ENCODE data around the gene SLCO3A1.

DNA sequence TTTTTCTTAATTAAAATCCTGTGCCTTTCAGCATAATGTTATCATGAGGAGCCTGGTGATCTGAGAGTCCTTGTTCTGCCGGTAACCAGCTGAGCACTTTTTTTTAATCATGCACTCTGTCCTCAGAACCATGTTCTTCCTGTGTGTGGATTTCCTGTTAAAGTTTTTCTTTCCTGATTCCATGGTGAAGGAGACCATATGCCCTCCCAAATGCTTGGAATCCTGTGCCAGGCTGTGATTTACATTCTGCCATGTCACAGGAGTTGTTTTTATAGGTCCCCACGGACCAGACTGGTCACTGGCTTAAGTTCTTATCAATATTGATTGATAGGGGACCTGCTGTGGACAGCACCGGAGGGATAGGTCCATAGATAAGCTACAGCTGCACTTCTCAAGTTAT lies 257.8 kb downstream of the SLCO3A1 start:
- TF ChIP-seq, protein P1, sequence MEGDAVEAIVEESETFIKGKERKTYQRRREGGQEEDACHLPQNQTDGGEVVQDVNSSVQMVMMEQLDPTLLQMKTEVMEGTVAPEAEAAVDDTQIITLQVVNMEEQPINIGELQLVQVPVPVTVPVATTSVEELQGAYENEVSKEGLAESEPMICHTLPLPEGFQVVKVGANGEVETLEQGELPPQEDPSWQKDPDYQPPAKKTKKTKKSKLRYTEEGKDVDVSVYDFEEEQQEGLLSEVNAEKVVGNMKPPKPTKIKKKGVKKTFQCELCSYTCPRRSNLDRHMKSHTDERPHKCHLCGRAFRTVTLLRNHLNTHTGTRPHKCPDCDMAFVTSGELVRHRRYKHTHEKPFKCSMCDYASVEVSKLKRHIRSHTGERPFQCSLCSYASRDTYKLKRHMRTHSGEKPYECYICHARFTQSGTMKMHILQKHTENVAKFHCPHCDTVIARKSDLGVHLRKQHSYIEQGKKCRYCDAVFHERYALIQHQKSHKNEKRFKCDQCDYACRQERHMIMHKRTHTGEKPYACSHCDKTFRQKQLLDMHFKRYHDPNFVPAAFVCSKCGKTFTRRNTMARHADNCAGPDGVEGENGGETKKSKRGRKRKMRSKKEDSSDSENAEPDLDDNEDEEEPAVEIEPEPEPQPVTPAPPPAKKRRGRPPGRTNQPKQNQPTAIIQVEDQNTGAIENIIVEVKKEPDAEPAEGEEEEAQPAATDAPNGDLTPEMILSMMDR (IDR thresholded peaks at IDR 0.05 in 2 of 3, conservative IDR thresholded peaks at IDR 0.05 in 1 of 3; ENCODE audit: borderline replicate concordance in 1 of 3, insufficient read depth in 1 of 3, low read depth in 2 of 3, low read length in 2 of 3), result no peak
- no peak for TF ChIP-seq SIN3A (IDR thresholded peaks at IDR 0.05; ENCODE audit: low read depth)
- TF ChIP-seq EZH2phosphoT487 (IDR thresholded peaks at IDR 0.05; ENCODE audit: borderline replicate concordance), result no peak
- TF ChIP-seq POLR2A (IDR thresholded peaks at IDR 0.05; ENCODE audit: borderline replicate concordance, extremely low read depth, insufficient read depth, insufficient read length), result no peak
- no peak for TF ChIP-seq JUND (IDR thresholded peaks at IDR 0.05)

Data from HCT116 (cell line).